Common myeloid progenitor, CD34-positive (primary cell): ENCODE measurements around the gene NKAIN2.

Experiments used
- CTCF ChIA-PET: fragments of 350-600 bp; sonication (Branson Sonifier 250); formaldehyde crosslinking; loops from one replicate; lab custom pipeline; 2021; ENCODE audit warnings: antibody characterized with exemption; lab: Charles Lee
- POLR2A ChIA-PET: fragments of 350-600 bp; sonication (Branson Sonifier 250); formaldehyde crosslinking; loops from one replicate; lab custom pipeline; 2021; ENCODE audit warnings: antibody characterized with exemption; lab: Charles Lee
- DNase-seq, 3 donors: peaks; one replicate each; pipeline versions ENCODE4 v3.0.0 to v3.0.0-alpha.2; 2013
- H3K27ac ChIP-seq, 2 experiments: 1 replicate in 1 of 2; 2 replicates in 1 of 2; pipeline ENCODE4 v1.7.0; 2013; ENCODE audit warnings: inconsistent platforms in 2 of 2, low read length in 2 of 2, mild to moderate bottlenecking in 2 of 2, low read depth in 1 of 2, moderate library complexity in 1 of 2; ENCODE audit not compliant: severe bottlenecking in 2 of 2, insufficient read depth in 1 of 2, poor library complexity in 1 of 2
- H3K27me3 ChIP-seq, 5 experiments: replicated peaks in 2 of 5; 1 replicate in 3 of 5; 2 replicates in 2 of 5; pipeline versions ENCODE4 v1.6.1 to v1.7.0; 2013; ENCODE audit warnings: low read length in 4 of 5, mild to moderate bottlenecking in 2 of 5, moderate library complexity in 2 of 5, inconsistent platforms in 1 of 5; ENCODE audit not compliant: insufficient read depth in 5 of 5, control insufficient read depth in 4 of 5
- H3K36me3 ChIP-seq, 4 experiments: 1 replicate in 2 of 4; 2 replicates in 2 of 4; pipeline versions ENCODE4 v1.6.1 to v1.7.0; 2013; ENCODE audit warnings: low read length in 3 of 4, control low read depth in 1 of 4, mild to moderate bottlenecking in 1 of 4; ENCODE audit not compliant: control insufficient read depth in 4 of 4, insufficient read depth in 4 of 4
- H3K4me1 ChIP-seq, 4 experiments: 1 replicate in 3 of 4; 2 replicates in 1 of 4; pipeline versions ENCODE4 v1.6.1 to v1.7.1; 2013; ENCODE audit warnings: low read length in 3 of 4, mild to moderate bottlenecking in 3 of 4, control low read depth in 1 of 4, inconsistent platforms in 1 of 4, moderate library complexity in 1 of 4; ENCODE audit not compliant: control insufficient read depth in 4 of 4, insufficient read depth in 4 of 4; ENCODE audit errors: control extremely low read depth in 1 of 4
- H3K4me3 ChIP-seq, 7 experiments: 1 replicate in 4 of 7; 2 replicates in 3 of 7; pipeline versions ENCODE4 v1.5.1 to v1.7.0; 2013; ENCODE audit warnings: mild to moderate bottlenecking in 7 of 7, low read length in 6 of 7, moderate library complexity in 6 of 7, inconsistent platforms in 2 of 7, low read depth in 2 of 7, control low read depth in 1 of 7; ENCODE audit not compliant: insufficient read depth in 4 of 7, control insufficient read depth in 1 of 7; ENCODE audit errors: extremely low read depth in 1 of 7
- H3K9me3 ChIP-seq, 5 experiments: 1 replicate in 4 of 5; 2 replicates in 1 of 5; pipeline versions ENCODE4 v1.6.1 to v1.7.1; 2013; ENCODE audit warnings: low read length in 4 of 5, mild to moderate bottlenecking in 2 of 5, inconsistent platforms in 1 of 5, low read depth in 1 of 5, moderate library complexity in 1 of 5; ENCODE audit not compliant: control insufficient read depth in 4 of 5, insufficient read depth in 2 of 5; ENCODE audit errors: control extremely low read depth in 1 of 5
- WGBS: methylation state at CpG from one replicate; pipeline ENCODE4 v1.1.5; 2013; ENCODE audit not compliant: insufficient coverage; 5-methylcytosine and 5-hydroxymethylcytosine counted together

NKAIN2 gene

DNA sequence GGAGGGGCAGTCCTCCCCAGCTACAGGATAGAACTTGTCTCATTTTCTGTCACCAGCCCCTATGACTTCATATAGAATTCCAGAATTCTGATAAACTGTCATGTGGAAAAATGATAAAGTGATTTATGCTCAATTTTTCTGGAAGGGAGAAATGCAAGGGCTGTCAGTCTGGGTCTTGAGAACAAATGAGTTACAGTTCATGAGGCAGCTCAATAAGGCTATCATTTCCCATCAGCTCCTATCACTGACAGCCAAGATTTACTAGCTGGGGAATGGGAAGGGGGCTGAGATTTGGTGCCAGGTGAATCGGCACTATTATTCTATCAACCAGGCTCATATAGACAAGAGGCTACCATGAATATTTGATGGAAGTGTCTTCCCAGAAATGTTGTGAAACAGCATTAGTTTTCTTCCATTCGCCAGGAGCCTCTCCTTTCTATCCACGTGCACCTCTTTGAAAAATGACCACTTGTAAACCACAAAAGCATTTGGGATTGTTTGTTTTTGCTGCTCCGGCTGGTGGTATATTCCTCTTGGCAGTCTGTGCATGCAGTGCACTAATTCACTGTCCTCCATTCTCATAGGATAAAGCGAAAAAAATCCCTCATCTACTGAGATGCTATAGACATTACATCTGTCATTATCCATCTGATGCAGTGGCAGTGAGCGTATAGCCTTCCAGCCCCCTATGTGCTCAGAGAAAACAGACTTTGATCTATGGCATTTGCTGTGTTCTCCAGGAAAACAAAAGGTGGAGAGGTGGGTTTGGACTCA lies 629.9 kb downstream of the NKAIN2 start:
- H3K27ac ChIP-seq = no peak overlapping the region
- POLR2A ChIA-PET = no interaction called here
- 98% methylated on average over 6 of the region's 6 CpGs for WGBS

GRCh38 chr6:124434421-124434820 lies 630.8 kb downstream of the NKAIN2 start:
- CTCF ChIA-PET = no interaction called here

More for the DNA sequence above, 629.9 kb downstream of the NKAIN2 start:
- H3K4me3 ChIP-seq = no peak overlapping the region
- no peaks in the 10 kb centered on the region for H3K36me3 ChIP-seq
- CTCF ChIA-PET = no interaction called here
- no peak for DNase-seq
- H3K27me3 ChIP-seq = no peaks in the 10 kb centered on the region
- no peaks in the 10 kb centered on the region for H3K4me1 ChIP-seq
- H3K9me3 ChIP-seq = no peaks in the 10 kb centered on the region

GRCh38 chr6:124436803-124437202 lies 633.1 kb downstream of the NKAIN2 start:
- 90% methylated on average over 3 of the region's 3 CpGs for WGBS
- ChIA-PET CTCF (no interaction called here), POLR2A (no interaction called here)
- Histone ChIP-seq H3K27ac (no peak overlapping the region), H3K36me3 (peaks cover 0 to 2% (median 0%) of the 10 kb centered on the region in 4 experiments), H3K4me3 (no peak overlapping the region), H3K4me1 (no peaks in the 10 kb centered on the region), H3K27me3 (no peaks in the 10 kb centered on the region), H3K9me3 (no peaks in the 10 kb centered on the region)
- no peak for DNase-seq

More at GRCh38 chr6:124434421-124434820, 630.8 kb downstream of the NKAIN2 start:
- Histone ChIP-seq H3K4me1 (no peaks in the 10 kb centered on the region), H3K27ac (no peak overlapping the region), H3K36me3 (no peaks in the 10 kb centered on the region), H3K4me3 (no peak overlapping the region), H3K27me3 (no peaks in the 10 kb centered on the region), H3K9me3 (no peaks in the 10 kb centered on the region)
- DNase-seq = no peak
- WGBS = 92% methylated on average over 2 of the region's 2 CpGs
- POLR2A ChIA-PET = interaction anchor here (0.6 kb wide), 1 partner anchor 19 kb away, joined by 3 read pairs; no protein-coding TSS in a partner anchor

- DNase-seq = no peak
- POLR2A ChIA-PET = interaction anchor here (0.7 kb wide), 1 partner anchor 332 kb away, joined by 3 read pairs; no protein-coding TSS in a partner anchor
- peaks cover 0 to 2% (median 0%) of the 10 kb centered on the region in 4 experiments for H3K36me3 ChIP-seq
- WGBS = 91% methylated on average over 2 of the region's 4 CpGs
- H3K4me3 ChIP-seq = no peak overlapping the region
- no peaks in the 10 kb centered on the region for H3K4me1 ChIP-seq
- no peaks in the 10 kb centered on the region for H3K27me3 ChIP-seq
- H3K9me3 ChIP-seq = no peaks in the 10 kb centered on the region
- CTCF ChIA-PET = interaction anchor here (1.1 kb wide), 1 partner anchor 9 kb away, joined by 4 read pairs; no protein-coding TSS in a partner anchor
- no peak overlapping the region for H3K27ac ChIP-seq
Observed at GRCh38 chr6:124438546-124439065, 634.9 kb downstream of the NKAIN2 start.

DNA sequence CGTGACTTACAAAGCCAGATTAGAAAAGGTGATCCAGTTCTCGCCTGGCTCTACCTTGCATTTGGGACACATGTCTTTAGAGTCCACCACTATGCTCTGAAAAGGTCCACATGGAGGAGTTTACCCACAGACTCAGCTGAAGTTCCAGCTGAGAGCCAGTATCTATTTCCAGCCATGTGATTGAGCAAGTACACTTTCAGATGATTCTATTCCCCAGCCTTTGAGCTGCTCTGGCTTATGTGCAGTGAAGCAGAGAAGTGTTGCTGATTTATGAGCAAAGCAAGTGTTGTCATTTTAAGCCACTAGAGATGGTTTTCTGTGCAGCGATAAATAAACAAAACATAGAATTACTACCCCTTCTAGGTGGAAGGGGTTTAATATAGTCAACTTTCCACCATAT lies 637.8 kb downstream of the NKAIN2 start:
- Histone ChIP-seq H3K9me3 (no peaks in the 10 kb centered on the region), H3K4me1 (no peaks in the 10 kb centered on the region), H3K4me3 (no peak overlapping the region), H3K36me3 (peaks cover 0 to 2% (median 0%) of the 10 kb centered on the region in 4 experiments), H3K27ac (no peak overlapping the region), H3K27me3 (no peaks in the 10 kb centered on the region)
- DNase-seq = no peak
- ChIA-PET POLR2A (no interaction called here), CTCF (no interaction called here)
- 100% methylated on average over 2 of the region's 3 CpGs for WGBS

DNA sequence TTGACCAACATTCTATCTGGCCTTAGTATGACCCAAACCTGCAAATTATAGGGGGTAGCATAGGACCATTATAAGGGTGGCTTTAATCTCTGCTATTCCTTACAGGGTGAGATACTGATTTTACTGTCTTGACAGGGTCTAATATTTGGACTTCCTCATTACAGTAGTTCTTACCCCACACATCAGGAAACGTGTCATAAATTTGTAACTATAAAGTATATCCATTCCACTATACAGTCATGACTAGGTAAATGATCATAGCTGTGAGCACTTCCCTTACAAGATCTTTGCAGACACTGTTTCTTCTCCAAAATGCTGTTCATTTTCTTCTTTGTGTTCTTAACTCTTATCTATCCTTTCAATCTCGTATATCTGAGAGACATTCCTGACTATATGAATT lies 639.9 kb downstream of the NKAIN2 start:
- no peaks in the 10 kb centered on the region for H3K4me1 ChIP-seq
- WGBS = 17% methylated on average over 1 of the region's 2 CpGs
- no peaks in the 10 kb centered on the region for H3K27me3 ChIP-seq
- CTCF ChIA-PET = no interaction called here
- no peak overlapping the region for H3K27ac ChIP-seq
- peak in 2 of 3 donors; percentile 60 to 80 for DNase-seq
- POLR2A ChIA-PET = no interaction called here
- H3K9me3 ChIP-seq = no peaks in the 10 kb centered on the region
- H3K36me3 ChIP-seq = peaks cover 0 to 2% (median 0%) of the 10 kb centered on the region in 4 experiments
- no peak overlapping the region for H3K4me3 ChIP-seq

DNA sequence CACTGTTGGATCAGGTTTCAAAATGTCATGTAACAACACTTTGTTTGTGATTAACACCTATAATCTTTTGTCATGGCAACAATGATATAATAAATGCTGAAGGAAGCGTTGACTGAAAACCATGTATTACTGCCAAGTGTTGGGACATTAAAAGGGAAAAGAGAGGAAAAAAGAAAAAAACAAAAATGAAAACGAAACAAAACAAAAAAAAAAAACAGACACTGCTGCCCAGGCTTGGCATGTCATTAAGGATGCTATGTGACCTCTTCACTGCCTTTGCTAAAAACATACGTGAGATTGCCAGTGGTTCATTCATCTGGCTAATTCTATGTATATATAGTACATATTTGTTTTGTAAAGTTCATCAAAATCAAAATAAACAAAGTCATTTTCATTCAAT lies 641.9 kb downstream of the NKAIN2 start:
- H3K36me3 ChIP-seq = no peaks in the 10 kb centered on the region
- no peak overlapping the region for H3K27ac ChIP-seq
- H3K27me3 ChIP-seq = no peaks in the 10 kb centered on the region
- DNase-seq = no peak
- CTCF ChIA-PET = no interaction called here
- no peaks in the 10 kb centered on the region for H3K9me3 ChIP-seq
- no peak overlapping the region for H3K4me3 ChIP-seq
- WGBS = no CpG with 5 or more reads among the region's 3 CpGs
- POLR2A ChIA-PET = no interaction called here
- H3K4me1 ChIP-seq = no peaks in the 10 kb centered on the region
